Measurements from ENCODE around the gene PCED1A.

- TF ChIP-seq FOXM1 (IDR thresholded peaks at IDR 0.05; ENCODE audit: borderline replicate concordance) (no peak), BHLHE40 (IDR thresholded peaks at IDR 0.05; ENCODE audit: borderline replicate concordance) (no peak), PKNOX1 (IDR thresholded peaks at IDR 0.05) (no peak), TARDBP (IDR thresholded peaks at IDR 0.05) (no peak)
Measured at GRCh38 chr20:2812189-2812588, 28.3 kb downstream of the PCED1A start.

Measured in HEK293T (cell line).